GM18511 (cell line): ENCODE measurements around the gene TM4SF1.

Experiments used
- ATAC-seq: cut with Tn5 transposase; IDR thresholded peaks from one replicate; pipeline ENCODE4 v1.9.1; 2021; ENCODE audit warnings: mild to moderate bottlenecking, moderate library complexity; ENCODE audit not compliant: unreplicated experiment

Gene TM4SF1

DNA sequence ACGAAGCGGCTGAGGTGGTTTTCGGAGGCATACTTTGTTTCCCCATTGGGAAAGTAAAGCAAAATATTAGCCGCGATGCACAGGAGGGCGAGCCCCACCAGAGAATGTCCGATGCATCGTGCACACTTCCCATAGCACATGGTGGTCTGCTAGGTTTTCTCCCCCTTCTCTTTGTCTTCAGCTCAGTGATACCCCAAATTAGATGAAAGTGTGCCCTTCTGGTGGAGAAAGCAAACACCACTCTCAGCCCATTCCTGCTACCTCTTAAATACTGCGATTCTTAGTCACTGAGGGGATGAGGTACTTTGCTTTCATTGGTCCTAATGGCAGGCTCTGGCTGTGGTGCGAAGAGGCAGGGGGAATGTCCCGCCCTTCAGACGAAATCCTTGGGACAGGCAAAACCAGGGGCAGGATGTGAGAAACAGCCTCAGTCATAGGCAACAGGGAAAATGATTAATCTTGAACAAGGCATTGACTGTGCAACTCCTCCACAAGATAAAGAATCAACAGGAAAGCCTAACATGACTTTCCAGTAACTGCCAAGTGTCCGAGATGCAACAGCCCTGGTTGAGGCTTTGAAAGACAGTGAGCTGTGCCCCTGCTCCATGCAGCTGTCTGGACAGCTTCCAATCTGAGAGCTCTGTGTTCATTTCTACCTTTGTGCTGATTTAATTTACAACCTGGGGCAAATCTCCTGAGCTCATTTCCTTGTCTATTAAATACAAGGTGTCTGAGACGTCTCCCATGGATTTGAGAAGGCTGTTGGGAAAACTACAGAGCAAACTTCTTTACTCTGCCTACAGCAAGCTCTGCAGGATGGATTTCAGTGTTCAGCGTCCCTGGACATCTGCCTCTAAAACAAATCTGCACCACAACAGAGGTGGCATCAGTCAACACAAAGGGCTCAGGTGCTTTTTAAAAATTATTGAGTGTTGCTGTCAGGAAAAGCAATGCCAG is at the start of gene TM4SF1:
Gene TM4SF1, minus strand, starts transcription at position 242 of the 957 bp plus-strand sequence. Its CDS starts 102 bp downstream, at position 140.
- no peak for ATAC-seq

GRCh38 chr3:149426325-149426724 is 48.9 kb upstream of the TM4SF1 start:
- no peak for ATAC-seq

- no peak for ATAC-seq
These were observed 47.5 kb upstream of the TM4SF1 start for GRCh38 chr3:149424918-149425317.

DNA sequence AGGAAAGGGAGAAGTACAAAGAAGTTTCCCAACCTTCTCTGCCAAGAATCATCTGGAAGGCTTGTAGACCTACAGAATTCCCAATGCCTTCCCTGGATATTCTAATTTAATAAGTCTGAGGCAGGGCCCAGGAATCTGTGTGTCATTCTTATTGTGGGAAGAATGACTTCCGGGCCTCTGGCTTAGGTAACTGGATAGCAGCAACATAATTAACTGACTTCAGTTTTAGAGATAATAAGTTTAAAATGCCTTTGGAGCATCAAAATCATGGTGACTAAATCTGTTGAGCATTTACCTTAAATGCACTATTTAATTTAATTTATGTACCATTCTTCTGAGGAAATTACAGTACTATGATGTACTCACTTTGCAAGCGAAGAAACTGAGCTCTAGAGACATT is 44.3 kb upstream of the TM4SF1 start:
- no peak for ATAC-seq

DNA sequence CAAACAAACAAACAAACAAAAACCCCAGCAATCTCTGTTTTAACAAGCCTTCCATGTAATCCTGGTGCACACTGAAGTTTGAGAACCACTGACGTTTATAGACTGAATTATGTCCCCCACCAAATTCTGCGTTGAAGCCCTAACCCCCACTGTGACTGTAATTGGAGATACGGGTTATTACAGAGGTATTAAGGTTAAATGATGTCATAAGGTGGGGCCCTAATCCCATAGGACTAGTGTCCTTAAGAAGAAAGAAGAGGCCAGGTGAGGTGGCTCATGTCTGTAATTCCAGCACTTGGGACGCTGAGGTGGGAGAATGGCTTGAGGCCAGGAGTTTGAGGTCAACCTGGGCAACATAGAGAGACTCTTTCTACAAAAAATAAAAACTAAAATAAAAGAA is 42.4 kb upstream of the TM4SF1 start:
- no peak for ATAC-seq

GRCh38 chr3:149417727-149418126 is 40.3 kb upstream of the TM4SF1 start:
- no peak for ATAC-seq

DNA sequence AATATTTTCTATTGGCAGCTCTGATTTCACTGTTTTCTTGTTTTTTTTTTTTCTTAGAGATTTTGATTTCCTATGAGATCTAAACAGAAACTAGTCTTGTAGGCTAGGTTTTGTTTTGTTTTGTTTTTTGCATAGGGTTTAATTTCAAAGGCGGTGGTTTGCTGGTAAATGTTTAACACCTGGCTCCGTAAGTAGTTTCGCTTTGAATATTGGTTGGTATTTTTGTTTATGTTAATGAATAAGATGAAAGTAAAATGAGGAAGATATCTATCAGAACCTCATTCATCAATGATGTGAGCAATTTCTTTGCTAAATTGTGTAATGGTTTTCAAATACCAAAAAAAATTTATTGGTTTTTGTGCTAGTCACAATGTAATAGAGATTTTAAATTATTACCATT is 39.7 kb upstream of the TM4SF1 start:
- peak; percentile 88 for ATAC-seq

DNA sequence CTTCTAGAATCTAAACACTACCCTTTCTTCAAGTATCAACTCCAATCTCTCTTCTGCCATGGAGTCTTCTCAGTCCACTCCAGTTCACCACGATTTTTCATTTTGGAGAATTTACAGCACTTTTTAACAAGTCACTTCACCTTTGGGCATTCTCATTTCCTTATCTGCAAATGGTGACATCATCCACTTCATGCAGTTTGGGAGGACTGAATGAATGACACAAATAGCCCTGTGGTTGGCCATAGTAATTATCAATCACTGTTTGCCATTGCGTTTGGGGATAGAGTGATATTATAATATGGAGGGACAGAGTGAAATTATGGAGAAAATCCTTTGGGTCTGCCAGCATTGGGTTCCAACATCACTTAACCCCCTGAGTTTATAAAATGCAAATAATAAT is 38.0 kb upstream of the TM4SF1 start:
- ATAC-seq = no peak

DNA sequence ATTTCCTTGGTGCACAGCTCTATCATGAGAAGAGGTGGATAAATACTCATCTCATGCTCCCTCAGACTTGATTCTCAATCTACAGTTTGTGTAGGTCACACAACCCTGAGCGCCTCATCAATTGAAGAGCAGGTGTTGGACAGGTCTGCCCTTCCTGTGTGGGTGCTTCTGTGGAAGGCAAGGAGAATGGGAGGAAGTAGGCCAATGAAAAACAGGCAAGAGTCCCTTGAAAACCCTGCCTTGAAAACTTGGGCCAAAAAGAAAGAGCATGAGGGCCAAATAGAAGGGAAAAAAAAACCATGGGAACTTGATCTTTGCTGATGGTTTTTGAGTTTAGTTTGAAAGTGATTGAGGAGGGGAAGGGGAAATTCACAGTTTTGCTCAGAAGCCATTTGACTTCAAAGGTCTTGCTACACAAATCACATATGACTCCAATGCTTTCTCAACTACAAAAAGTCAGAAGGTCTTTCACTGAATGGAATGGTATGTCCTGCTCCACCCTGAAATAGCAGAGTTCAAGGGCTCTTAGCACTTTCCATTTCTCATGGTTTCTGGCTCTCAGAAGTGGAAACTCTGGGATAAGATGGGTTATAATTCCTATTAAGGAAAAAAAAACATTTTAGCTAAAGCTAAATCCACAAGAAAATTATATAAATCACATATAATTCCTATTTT is 37.2 kb upstream of the TM4SF1 start:
- ATAC-seq = no peak

GRCh38 chr3:149411583-149411982 is 34.1 kb upstream of the TM4SF1 start:
- no peak for ATAC-seq

- ATAC-seq = no peak
These were observed 31.9 kb upstream of the TM4SF1 start for GRCh38 chr3:149409351-149409750.

DNA sequence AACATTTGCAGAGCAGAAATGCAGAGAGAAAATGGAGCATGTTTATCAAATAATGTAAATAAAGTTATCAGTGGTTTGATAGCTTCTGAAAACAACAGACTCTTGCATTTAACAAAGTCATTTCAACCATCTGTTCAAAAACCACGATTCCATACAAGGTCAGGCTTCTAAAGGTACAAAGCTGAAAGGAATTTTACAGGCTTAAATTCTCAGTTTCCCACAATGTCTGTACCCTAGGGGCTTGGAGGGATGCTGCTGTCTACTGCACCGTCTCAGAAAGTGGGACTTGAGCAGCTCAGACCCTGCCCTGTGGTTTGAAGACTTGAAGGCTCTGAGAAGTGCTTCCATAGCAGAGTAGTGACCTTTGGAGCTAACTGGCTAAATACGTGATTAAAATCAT is 30.4 kb upstream of the TM4SF1 start:
- ATAC-seq = no peak

- no peak for ATAC-seq
These were observed 28.8 kb upstream of the TM4SF1 start for GRCh38 chr3:149406244-149406752.

DNA sequence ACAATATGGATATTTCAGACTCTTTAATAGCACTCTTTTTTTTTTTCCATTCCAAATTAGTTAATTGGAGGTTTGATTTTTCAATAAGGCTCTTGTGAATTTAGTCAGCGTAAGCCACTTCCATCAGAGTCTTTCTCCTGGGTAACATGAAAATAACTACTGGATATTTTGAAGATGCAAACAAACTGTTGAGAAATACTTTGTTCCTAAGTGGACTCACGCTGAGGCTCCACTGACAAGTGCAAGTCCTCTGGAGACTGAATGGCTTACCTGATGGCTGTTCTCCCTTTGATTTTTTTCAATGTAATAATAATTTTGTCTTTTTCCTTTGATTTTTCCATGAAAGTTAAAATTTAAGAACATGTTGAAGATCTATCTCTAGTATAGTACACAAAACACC is 26.0 kb upstream of the TM4SF1 start:
- no peak for ATAC-seq

- no peak for ATAC-seq
These were observed 25.0 kb upstream of the TM4SF1 start for GRCh38 chr3:149402481-149402880.

DNA sequence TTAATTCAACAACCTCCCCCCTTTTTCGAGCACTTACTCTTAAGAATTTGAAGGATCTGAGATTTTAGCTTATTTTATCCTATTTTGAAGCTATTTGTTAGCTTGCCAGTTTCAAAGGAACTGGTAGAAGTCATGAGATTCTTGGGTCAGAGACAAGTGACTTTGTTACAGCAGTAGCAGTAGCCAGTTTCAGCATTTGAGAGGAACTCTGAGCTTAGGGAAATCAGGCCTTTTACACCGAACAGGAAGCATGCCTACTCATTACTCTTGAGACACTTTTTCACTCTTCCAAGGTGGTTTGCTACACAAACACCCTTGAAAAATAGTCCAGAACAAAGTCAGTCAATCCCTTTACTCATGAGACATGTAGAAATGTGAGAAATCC is 24.5 kb upstream of the TM4SF1 start:
- no peak for ATAC-seq

DNA sequence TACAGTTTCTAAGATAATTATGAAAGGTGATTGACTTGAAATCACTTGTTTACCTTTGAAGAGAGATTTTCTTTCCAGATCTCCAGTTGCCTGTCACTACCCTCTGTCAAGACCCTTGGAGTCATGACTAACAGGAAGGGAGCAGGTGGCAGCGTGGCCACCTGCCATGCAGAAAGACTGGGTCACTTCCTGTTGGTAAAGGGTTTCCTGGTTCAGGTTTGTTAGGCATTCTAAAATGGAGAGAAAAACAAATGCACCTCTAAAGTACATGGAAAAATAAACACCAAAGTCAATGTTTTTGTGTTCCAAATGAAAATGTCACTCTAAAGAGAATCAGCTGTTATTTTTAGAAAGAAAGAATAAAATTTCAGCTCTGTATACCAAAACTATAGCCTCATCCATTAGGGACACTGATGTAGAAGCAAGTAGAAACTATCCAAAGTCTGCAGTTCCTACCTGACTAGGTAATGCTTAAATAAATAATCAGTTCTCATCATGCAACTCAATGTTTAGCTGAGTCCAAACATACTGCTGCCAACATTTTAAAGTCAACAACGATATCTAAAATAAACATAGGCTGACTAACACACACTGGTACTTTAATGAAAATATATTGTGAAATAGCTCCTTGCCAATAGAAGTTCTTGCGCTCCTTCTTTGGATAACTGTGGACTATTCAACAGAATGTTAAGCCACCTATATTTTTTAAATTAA is 23.9 kb upstream of the TM4SF1 start:
- no peak for ATAC-seq

DNA sequence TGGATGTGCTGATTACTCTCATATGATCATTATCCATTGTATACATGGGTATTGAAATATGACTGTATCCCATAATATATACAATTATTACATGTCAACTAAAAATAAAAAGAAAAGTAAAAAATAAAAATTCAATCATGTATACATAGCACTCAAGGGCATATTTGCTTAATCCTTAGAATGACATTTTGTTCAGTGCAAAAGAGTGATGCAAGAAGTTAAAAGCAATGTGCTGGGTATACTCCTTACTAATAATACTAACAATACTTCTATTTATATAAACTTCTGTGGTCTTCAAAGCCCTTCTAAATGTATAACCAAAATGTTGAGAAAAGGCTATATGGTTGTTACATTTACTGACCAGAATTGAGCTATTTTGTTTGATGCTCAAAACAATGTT is 23.2 kb upstream of the TM4SF1 start:
- ATAC-seq = no peak

- ATAC-seq = no peak
These were observed 20.8 kb upstream of the TM4SF1 start for GRCh38 chr3:149398296-149398695.

- no peak for ATAC-seq
These were observed 20.1 kb upstream of the TM4SF1 start for GRCh38 chr3:149397528-149397927.

GRCh38 chr3:149396476-149396875 is 19.0 kb upstream of the TM4SF1 start:
- ATAC-seq = no peak
